Type B pancreatic cell (in vitro differentiated cells): ENCODE measurements around the gene MNT. TPM values are rescaled to one million over a fixed set of nuclear protein-coding genes. Genes with fewer than 3 reads are reported as not detected.

Experiments
- DNase-seq: peaks from one replicate; pipeline ENCODE4 v3.0.0; 2021; ENCODE audit warnings: mixed read lengths; ENCODE audit not compliant: unreplicated experiment; ENCODE audit errors: extremely low spot score
- H3K27ac Mint-ChIP-seq: 2 replicates; pipeline ENCODE4 v1.8.0; 2021; ENCODE audit warnings: mild to moderate bottlenecking, mixed read lengths
- H3K27me3 Mint-ChIP-seq: 2 replicates; pipeline ENCODE4 v1.8.0; 2021; ENCODE audit warnings: mixed read lengths
- H3K36me3 Mint-ChIP-seq: 2 replicates; pipeline ENCODE4 v1.8.0; 2021; ENCODE audit warnings: mixed read lengths
- H3K4me1 Mint-ChIP-seq: one replicate; pipeline ENCODE4 v1.8.0; 2021; ENCODE audit warnings: mixed read lengths; ENCODE audit not compliant: unreplicated experiment
- H3K4me3 Mint-ChIP-seq: 2 replicates; pipeline ENCODE4 v1.8.0; 2021; ENCODE audit warnings: mild to moderate bottlenecking, mixed read lengths
- H3K9me3 Mint-ChIP-seq: 2 replicates; pipeline ENCODE4 v1.8.0; 2021; ENCODE audit warnings: mixed read lengths
- CTCF ChIP-seq: fragments of 200-600 bp; sonication (generic); conservative IDR thresholded peaks from 2 replicates; pipeline ENCODE4 v1.5.0; 2021; ENCODE audit warnings: antibody characterized with exemption, mild to moderate bottlenecking
- total RNA-seq: library from RNA; stranded (reverse); gene quantifications from 2 replicates; pipeline ENCODE4 v1.2.1, GENCODE V29; 2021; ENCODE audit warnings: low replicate concordance

The MNT gene
- total RNA-seq, 1 donor from 2014 or later, result 26.9 TPM

GRCh38 chr17:2396568-2397246, 4.2 kb downstream of the MNT start:
- Mint-ChIP-seq H3K36me3 (peaks cover 4% of the 10 kb centered on the region), H3K27me3 (no peaks in the 10 kb centered on the region), H3K4me1 (peaks cover 39% of the 10 kb centered on the region), H3K27ac (peak overlapping the region; percentile 100), H3K9me3 (no peaks in the 10 kb centered on the region), H3K4me3 (peak overlapping the region; percentile 99)
- DNase-seq, result peak; percentile 84
- no peak for TF ChIP-seq CTCF

- Mint-ChIP-seq H3K36me3 (peaks cover 4% of the 10 kb centered on the region), H3K4me1 (peaks cover 43% of the 10 kb centered on the region), H3K27ac (peak overlapping the region; percentile 94), H3K4me3 (peak overlapping the region; percentile 82), H3K27me3 (no peaks in the 10 kb centered on the region), H3K9me3 (no peaks in the 10 kb centered on the region)
- no peak for TF ChIP-seq CTCF
- DNase-seq, result no peak
Measured at GRCh38 chr17:2396192-2396567, 4.7 kb downstream of the MNT start.

DNA sequence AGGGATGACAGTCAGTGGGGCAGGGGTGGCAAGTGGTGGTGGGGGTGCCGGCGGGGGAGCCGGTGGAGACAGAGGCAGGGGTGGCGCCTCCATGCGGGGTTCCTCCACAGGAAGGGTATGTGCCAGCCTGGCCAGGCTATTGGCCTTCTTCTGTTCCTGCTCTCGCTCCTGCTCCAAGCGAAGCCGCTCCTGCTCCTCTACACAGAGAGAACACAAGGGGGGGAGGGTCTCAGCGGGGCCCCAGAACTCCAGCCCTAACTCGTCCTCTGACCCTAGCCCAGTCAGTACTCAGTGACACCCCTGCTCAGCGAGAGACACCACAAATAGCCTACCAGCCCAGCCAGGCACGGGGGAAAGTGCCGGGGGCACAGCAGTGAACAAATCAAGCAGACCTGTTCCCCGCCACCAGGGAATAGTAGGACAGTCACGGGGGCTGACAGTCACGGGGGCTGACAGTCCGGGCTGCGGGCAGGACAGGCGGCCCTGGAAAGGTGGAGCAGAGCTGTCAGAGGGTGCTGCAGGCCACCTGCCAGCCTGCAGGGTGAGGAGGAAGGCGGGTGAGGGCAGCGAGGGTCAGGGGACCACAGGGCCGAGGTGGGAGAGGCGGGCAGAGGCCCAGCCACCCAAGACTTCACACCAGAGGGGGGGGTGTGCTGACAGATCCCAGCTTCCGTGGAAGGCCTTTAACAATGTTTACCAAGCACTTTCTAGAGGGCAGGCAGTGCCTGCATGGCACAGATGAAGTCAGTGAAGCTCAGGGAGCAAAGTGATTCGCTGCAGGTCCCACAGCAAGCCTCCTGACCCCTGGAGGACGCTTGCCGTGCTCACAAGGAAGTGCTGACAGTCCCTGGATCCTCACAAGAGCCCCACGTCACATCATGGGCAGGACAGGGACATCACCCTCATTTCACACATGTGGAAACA, 5.3 kb downstream of the MNT start:
- H3K4me3 Mint-ChIP-seq, result peak overlapping the region; percentile 82
- H3K36me3 Mint-ChIP-seq, result peaks cover 4% of the 10 kb centered on the region
- H3K27me3 Mint-ChIP-seq, result no peaks in the 10 kb centered on the region
- peaks cover 43% of the 10 kb centered on the region for H3K4me1 Mint-ChIP-seq
- no peaks in the 10 kb centered on the region for H3K9me3 Mint-ChIP-seq
- no peak for TF ChIP-seq CTCF
- DNase-seq, result no peak
- H3K27ac Mint-ChIP-seq, result peak overlapping the region; percentile 94

DNA sequence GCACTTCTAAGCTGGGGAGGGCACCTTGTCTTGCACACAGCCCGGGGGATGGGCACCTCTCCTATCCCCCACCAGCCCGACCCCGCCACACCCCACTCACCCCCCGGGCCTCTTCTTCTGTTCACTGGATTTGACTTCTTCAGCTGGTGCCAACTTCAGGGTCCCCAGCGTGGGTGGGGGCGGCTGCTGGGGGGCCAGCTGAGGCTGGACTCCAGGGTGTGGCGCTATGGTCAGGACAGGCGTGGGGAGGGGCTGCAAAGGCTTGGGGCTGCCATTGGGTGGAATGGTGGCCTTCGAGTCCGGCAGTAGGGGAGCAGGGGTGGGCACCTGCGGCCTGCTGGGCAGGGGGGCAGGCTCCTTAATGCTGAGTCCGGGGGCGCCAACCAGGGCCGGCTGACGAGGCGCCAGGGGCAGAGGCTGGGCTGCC, 6.1 kb downstream of the MNT start:
- H3K27me3 Mint-ChIP-seq, result no peaks in the 10 kb centered on the region
- peak overlapping the region; percentile 94 for H3K27ac Mint-ChIP-seq
- H3K9me3 Mint-ChIP-seq, result no peaks in the 10 kb centered on the region
- DNase-seq, result no peak
- H3K4me1 Mint-ChIP-seq, result peaks cover 43% of the 10 kb centered on the region
- H3K36me3 Mint-ChIP-seq, result peaks cover 4% of the 10 kb centered on the region
- no peak for TF ChIP-seq CTCF
- peak overlapping the region; percentile 86 for H3K4me3 Mint-ChIP-seq

- TF ChIP-seq CTCF, result no peak
- H3K27me3 Mint-ChIP-seq, result no peaks in the 10 kb centered on the region
- H3K36me3 Mint-ChIP-seq, result peaks cover 4% of the 10 kb centered on the region
- peaks cover 46% of the 10 kb centered on the region for H3K4me1 Mint-ChIP-seq
- no peak for DNase-seq
- peak overlapping the region; percentile 86 for H3K4me3 Mint-ChIP-seq
- peak overlapping the region; percentile 94 for H3K27ac Mint-ChIP-seq
- no peaks in the 10 kb centered on the region for H3K9me3 Mint-ChIP-seq
Measured at GRCh38 chr17:2393954-2394749, 6.7 kb downstream of the MNT start.
